OCI-LY7 (cell line): Measurements from ENCODE around the gene PLEKHG4. TPM values are rescaled to one million over a fixed set of nuclear protein-coding genes. Genes with fewer than 3 reads are reported as not detected.

ENCODE experiments used
- BruUV-seq: library from RNA; stranded (reverse); fragments of 400-500 nt; replicated peaks from 2 replicates; lab custom pipeline; 2021; lab: Mats Ljungman, UMichigan
- CTCF ChIA-PET: fragments of 300-600 bp; sonication (Branson Sonifier 250); formaldehyde crosslinking; loops from one replicate; lab custom pipeline; 2022; ENCODE audit warnings: antibody characterized with exemption; ENCODE audit not compliant: unreplicated experiment; lab: Charles Lee
- POLR2A ChIA-PET: fragments of 300-600 bp; sonication (Branson Sonifier 250); formaldehyde crosslinking; loops from one replicate; lab custom pipeline; 2022; ENCODE audit warnings: antibody characterized with exemption; lab: Charles Lee
- DNase-seq: peaks from one replicate; pipeline ENCODE4 v3.0.0-alpha.2; 2015; ENCODE audit warnings: low spot score
- H2AFZ ChIP-seq: fragments of 200-600 bp; sonication (generic), shearing (Covaris generic); 2 replicates; pipeline ENCODE4 v1.6.1; 2014; ENCODE audit warnings: mild to moderate bottlenecking, antibody characterized with exemption, low read length, moderate library complexity
- H3K27ac ChIP-seq: fragments of 200-600 bp; sonication (generic); 2 replicates; pipeline ENCODE4 v1.5.1; 2014; ENCODE audit warnings: mixed run types, low read depth, mild to moderate bottlenecking, moderate library complexity, low read length, inconsistent platforms; ENCODE audit not compliant: poor library complexity, severe bottlenecking
- H3K36me3 ChIP-seq: fragments of 200-600 bp; sonication (generic); 2 replicates; pipeline ENCODE4 v1.6.1; 2014; ENCODE audit warnings: mild to moderate bottlenecking, antibody characterized with exemption, low read length, moderate library complexity, mixed read lengths; ENCODE audit not compliant: insufficient read depth
- H3K4me1 ChIP-seq: fragments of 200-600 bp; sonication (generic); 2 replicates; pipeline ENCODE4 v1.5.1; 2014; ENCODE audit warnings: mild to moderate bottlenecking, low read length; ENCODE audit not compliant: insufficient read depth, poor library complexity, severe bottlenecking
- H3K4me2 ChIP-seq: fragments of 200-600 bp; sonication (generic); 2 replicates; pipeline ENCODE4 v1.6.1; 2014; ENCODE audit warnings: mild to moderate bottlenecking, low read length
- H3K4me3 ChIP-seq: fragments of 200-600 bp; sonication (generic); 2 replicates; pipeline ENCODE4 v1.5.1; 2014; ENCODE audit warnings: mild to moderate bottlenecking, low read depth, low read length; ENCODE audit not compliant: poor library complexity, severe bottlenecking
- H3K79me2 ChIP-seq: fragments of 200-600 bp; sonication (generic); 2 replicates; pipeline ENCODE4 v1.6.1; 2016; ENCODE audit warnings: low read depth, mild to moderate bottlenecking, low read length, moderate library complexity, mixed read lengths; ENCODE audit not compliant: insufficient read depth
- H3K9me2 ChIP-seq: fragments of 200-600 bp; sonication (generic); 2 replicates; pipeline ENCODE4 v1.6.1; 2016; ENCODE audit warnings: mild to moderate bottlenecking, low read length, mixed read lengths; ENCODE audit not compliant: insufficient read depth
- H3K9me3 ChIP-seq: fragments of 200-600 bp; sonication (generic); 2 replicates; pipeline ENCODE4 v1.6.1; 2014; ENCODE audit warnings: mild to moderate bottlenecking, mixed run types, low read length, mixed read lengths
- H4K20me1 ChIP-seq: fragments of 200-600 bp; sonication (generic); 2 replicates; pipeline ENCODE4 v1.6.1; 2014; ENCODE audit warnings: mild to moderate bottlenecking, antibody characterized with exemption, low read length, moderate library complexity, mixed read lengths; ENCODE audit not compliant: insufficient read depth
- EZH2phosphoT487 ChIP-seq: fragments of 200-600 bp; sonication (generic); IDR thresholded peaks from 2 replicates; pipeline ENCODE4 v1.6.1; 2018; ENCODE audit warnings: low read depth, borderline replicate concordance, mild to moderate bottlenecking, mixed run types, antibody characterized with exemption, low read length, moderate library complexity, mixed read lengths
- intact Hi-C: fragments of 100-400 bp; cut with micrococcal nuclease; formaldehyde crosslinking; loops from one replicate; pipeline ENCODE4 v1.10.0; 2022; ENCODE audit not compliant: unreplicated experiment
- total RNA-seq, 2 experiments: library from RNA; depleted of rRNA in 1 of 2; stranded (reverse); fragments of >200 nt in 1 of 2; shearing (Covaris generic) in 1 of 2; gene quantifications; 2 replicates each; pipeline ENCODE4 v1.2.3, GENCODE V29; 2014 to 2022
- TF ChIP-seq, protein P1 (sequence below): fragments of 200-600 bp; sonication (generic); conservative IDR thresholded peaks from 2 replicates; pipeline ENCODE4 v1.5.1; 2014; ENCODE audit warnings: mild to moderate bottlenecking, antibody characterized with exemption, low read length, moderate library complexity, mixed read lengths

PLEKHG4 gene
- total RNA-seq, 2 experiments from 2014 or later = 0.51 TPM; not detected in 1

DNA sequence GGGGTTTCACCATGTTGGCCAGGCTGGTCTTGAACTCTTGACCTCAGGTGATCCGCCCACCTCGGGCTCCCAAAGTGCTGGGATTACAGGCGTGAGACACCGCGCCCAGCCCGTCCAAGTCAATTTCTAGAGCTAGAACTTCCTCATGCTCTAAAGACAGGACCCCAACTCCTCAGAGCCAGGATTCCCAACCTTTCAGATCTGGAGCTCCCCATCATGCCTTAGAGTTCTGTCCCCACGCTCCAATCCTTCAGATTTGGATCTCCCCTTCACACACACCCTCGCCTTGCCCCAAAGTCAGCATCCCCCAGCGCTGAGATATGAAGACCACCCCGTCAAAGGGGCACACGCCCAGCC lies 46.8 kb downstream of the PLEKHG4 start:
- DNase-seq = no peak
- H3K4me3 ChIP-seq = no peak overlapping the region
- peaks cover 25% of the 10 kb centered on the region for H3K4me1 ChIP-seq
- H3K9me3 ChIP-seq = no peaks in the 10 kb centered on the region
- no peaks in the 10 kb centered on the region for H3K36me3 ChIP-seq
- POLR2A ChIA-PET = interaction anchor here (0.6 to 1.6 kb wide), 3 partner anchors 26 to 926 kb away, joined by 3 to 4 read pairs (median 3); no protein-coding TSS in a partner anchor
- H3K27ac ChIP-seq = no peak overlapping the region
- TF ChIP-seq, protein P1, sequence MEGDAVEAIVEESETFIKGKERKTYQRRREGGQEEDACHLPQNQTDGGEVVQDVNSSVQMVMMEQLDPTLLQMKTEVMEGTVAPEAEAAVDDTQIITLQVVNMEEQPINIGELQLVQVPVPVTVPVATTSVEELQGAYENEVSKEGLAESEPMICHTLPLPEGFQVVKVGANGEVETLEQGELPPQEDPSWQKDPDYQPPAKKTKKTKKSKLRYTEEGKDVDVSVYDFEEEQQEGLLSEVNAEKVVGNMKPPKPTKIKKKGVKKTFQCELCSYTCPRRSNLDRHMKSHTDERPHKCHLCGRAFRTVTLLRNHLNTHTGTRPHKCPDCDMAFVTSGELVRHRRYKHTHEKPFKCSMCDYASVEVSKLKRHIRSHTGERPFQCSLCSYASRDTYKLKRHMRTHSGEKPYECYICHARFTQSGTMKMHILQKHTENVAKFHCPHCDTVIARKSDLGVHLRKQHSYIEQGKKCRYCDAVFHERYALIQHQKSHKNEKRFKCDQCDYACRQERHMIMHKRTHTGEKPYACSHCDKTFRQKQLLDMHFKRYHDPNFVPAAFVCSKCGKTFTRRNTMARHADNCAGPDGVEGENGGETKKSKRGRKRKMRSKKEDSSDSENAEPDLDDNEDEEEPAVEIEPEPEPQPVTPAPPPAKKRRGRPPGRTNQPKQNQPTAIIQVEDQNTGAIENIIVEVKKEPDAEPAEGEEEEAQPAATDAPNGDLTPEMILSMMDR = no peak
- TF ChIP-seq EZH2phosphoT487 = no peak
- no peaks in the 10 kb centered on the region for H3K9me2 ChIP-seq
- H2AFZ ChIP-seq = no peak overlapping the region
- H4K20me1 ChIP-seq = no peaks in the 10 kb centered on the region
- H3K4me2 ChIP-seq = peak overlapping the region; percentile 38; the same call in 1 of the 2 replicates
- CTCF ChIA-PET = interaction anchor here (0.6 kb wide), 1 partner anchor 108 kb away, joined by 3 read pairs; no protein-coding TSS in a partner anchor
- intact Hi-C loops = no loop called here
- no peaks in the 10 kb centered on the region for H3K79me2 ChIP-seq
- no TSS peak for BruUV-seq

DNA sequence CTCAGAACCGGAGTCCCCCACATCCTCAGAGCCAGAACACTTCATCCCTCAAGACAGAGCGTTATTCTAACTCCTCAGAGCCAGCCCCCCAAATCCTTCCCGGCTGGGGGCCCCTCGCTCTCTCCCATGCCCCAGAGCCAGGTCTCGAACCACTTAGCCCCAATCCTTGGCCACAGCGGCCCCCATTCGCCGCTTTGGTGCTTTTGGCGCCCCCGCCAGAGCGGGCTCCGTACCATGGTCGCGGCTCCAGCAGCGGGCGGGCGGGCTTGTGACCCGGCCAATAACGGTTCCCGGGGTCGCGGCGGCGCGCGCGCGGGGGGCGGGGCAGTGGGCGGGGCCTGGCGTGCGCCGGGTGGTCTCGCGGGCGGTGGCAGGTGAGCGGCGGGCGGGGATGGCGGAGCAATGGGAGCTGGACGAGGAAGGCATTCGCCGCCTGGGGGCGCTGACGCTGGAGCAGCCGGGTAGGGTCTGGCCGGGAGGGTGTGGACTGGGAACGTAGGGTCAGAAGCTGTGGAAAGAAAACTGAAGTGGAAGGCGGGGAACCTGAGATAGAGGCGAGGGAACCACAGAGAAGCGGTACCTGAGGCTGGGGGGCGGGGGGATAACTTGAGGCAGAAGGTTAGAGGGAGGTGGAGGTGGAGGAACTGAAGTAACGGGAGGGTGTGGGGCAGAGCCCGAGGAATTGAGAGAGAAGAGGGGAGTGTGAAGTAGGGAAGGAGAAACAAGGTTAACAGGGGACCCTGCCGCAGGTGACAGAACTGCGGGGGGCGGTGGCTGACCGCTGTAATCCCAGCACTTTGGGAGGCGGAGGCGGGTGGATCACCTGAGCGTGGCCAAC lies 47.4 kb downstream of the PLEKHG4 start, which contains the start of the genes KCTD19 and LRRC36:
KCTD19 (minus strand) TSS at position 270 of the 838 bp plus-strand sequence; CDS start at position 236, 34 bp downstream.
LRRC36 (plus strand) TSS at position 344 of the 838 bp plus-strand sequence; CDS start at position 392, 48 bp downstream.
- Histone ChIP-seq H3K9me3 (no peaks in the 10 kb centered on the region), H3K4me2 (peak within 1 kb of the TSS; percentile 38; the same call in 1 of the 2 replicates), H3K4me1 (peaks cover 25% of the 10 kb centered on the region), H3K79me2 (no peaks in the 10 kb centered on the region), H3K4me3 (no peak within 1 kb of the TSS), H2AFZ (no peak within 1 kb of the TSS), H3K36me3 (no peaks in the 10 kb centered on the region), H3K27ac (no peak within 1 kb of the TSS), H3K9me2 (no peaks in the 10 kb centered on the region), H4K20me1 (no peaks in the 10 kb centered on the region)
- TF ChIP-seq, protein P1 = peak; percentile 40; the same call in 1 of the 2 replicates
- TF ChIP-seq EZH2phosphoT487 = no peak
- CTCF ChIA-PET = interaction anchor here (0.7 kb wide), 1 partner anchor 31 kb away, joined by 5 read pairs; no protein-coding TSS in a partner anchor
- POLR2A ChIA-PET = interaction anchor here (1.0 to 1.6 kb wide), 2 partner anchors 26 to 30 kb away, joined by 3 to 4 read pairs; no protein-coding TSS in a partner anchor
- no peak for DNase-seq
- intact Hi-C loops = no loop called here
- BruUV-seq = no TSS peak
